ENCODE measurements around the gene SCAF4.

Gene SCAF4

GRCh38 chr21:31728952-31729351 lies 3.0 kb downstream of the SCAF4 start:
- TF ChIP-seq CTCF (IDR thresholded peaks at IDR 0.05): no peak
- H3K27me3 Mint-ChIP-seq (ENCODE audit: low read depth, poor library complexity): no peaks in the 10 kb centered on the region
- DNase-seq: no peak

DNA sequence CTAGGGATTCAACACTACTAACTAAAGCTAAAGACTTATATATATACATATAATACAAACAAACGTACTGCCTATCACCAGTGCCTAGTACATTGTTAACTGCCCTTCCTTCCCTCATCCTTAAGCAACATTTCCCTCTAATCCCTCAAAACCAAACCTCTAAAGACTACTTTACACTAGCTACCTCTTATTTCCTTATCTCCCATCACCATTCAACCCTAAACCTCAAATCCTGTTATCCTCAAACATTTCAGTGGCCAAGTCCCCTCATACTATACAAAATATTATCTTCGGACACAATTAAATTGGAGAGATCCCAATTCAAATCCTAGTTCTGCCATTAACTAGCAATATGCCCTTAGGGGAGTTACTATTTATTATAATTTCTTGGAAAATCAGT lies 3.7 kb downstream of the SCAF4 start:
- H3K4me1 Mint-ChIP-seq: peaks cover 8% of the 10 kb centered on the region
- no peak for TF ChIP-seq CTCF (IDR thresholded peaks at IDR 0.05)
- no peaks in the 10 kb centered on the region for H3K27me3 Mint-ChIP-seq (ENCODE audit: low read depth, poor library complexity)
- H3K9me3 Mint-ChIP-seq: peaks cover 5% of the 10 kb centered on the region
- no peak overlapping the region for H3K27ac Mint-ChIP-seq
- DNase-seq: no peak
- H3K36me3 Mint-ChIP-seq (ENCODE audit: low read depth): peaks cover 22% of the 10 kb centered on the region
- no peak overlapping the region for H3K4me3 Mint-ChIP-seq

More at GRCh38 chr21:31728952-31729351, 3.0 kb downstream of the SCAF4 start:
- Mint-ChIP-seq H3K9me3 (peaks cover under 1% of the 10 kb centered on the region), H3K36me3 (ENCODE audit: low read depth) (peaks cover 16% of the 10 kb centered on the region), H3K4me1 (peaks cover 5% of the 10 kb centered on the region), H3K27ac (no peak overlapping the region), H3K4me3 (no peak overlapping the region)

GRCh38 chr21:31727181-31727580 lies 4.7 kb downstream of the SCAF4 start:
- DNase-seq: no peak
- Mint-ChIP-seq H3K27ac (no peak overlapping the region), H3K4me1 (peaks cover 8% of the 10 kb centered on the region), H3K9me3 (peaks cover 5% of the 10 kb centered on the region), H3K27me3 (ENCODE audit: low read depth, poor library complexity) (no peaks in the 10 kb centered on the region), H3K4me3 (no peak overlapping the region), H3K36me3 (ENCODE audit: low read depth) (peaks cover 27% of the 10 kb centered on the region)
- TF ChIP-seq CTCF (IDR thresholded peaks at IDR 0.05): no peak

DNA sequence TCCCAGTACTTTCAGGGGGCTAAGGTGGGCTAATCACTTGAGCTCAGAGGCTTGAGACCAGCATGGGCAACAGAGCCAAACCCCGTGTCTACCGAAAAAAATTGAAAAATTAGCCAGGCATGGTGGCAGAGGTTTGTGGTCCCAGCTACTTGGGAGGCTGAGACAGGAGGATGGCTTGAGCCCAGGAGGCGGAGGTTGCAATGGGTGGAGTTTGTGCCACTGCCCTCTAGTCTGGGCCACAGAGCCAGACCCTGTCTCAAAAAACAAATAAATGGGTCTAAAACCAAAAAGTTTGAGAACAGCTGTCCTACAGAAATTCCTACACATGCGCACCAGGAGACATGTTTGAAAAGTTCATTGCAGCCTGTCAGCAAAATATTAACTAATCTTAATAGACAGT lies 5.5 kb downstream of the SCAF4 start:
- H3K9me3 Mint-ChIP-seq: peaks cover 6% of the 10 kb centered on the region
- peaks cover 8% of the 10 kb centered on the region for H3K4me1 Mint-ChIP-seq
- no peak for DNase-seq
- H3K36me3 Mint-ChIP-seq (ENCODE audit: low read depth): peaks cover 33% of the 10 kb centered on the region
- TF ChIP-seq CTCF (IDR thresholded peaks at IDR 0.05): no peak
- H3K27me3 Mint-ChIP-seq (ENCODE audit: low read depth, poor library complexity): no peaks in the 10 kb centered on the region
- no peak overlapping the region for H3K4me3 Mint-ChIP-seq
- H3K27ac Mint-ChIP-seq: no peak overlapping the region

GRCh38 chr21:31725202-31725839 lies 6.6 kb downstream of the SCAF4 start:
- TF ChIP-seq CTCF (IDR thresholded peaks at IDR 0.05): no peak
- Mint-ChIP-seq H3K27me3 (ENCODE audit: low read depth, poor library complexity) (no peaks in the 10 kb centered on the region), H3K4me1 (peaks cover 8% of the 10 kb centered on the region), H3K36me3 (ENCODE audit: low read depth) (peaks cover 44% of the 10 kb centered on the region), H3K27ac (peak overlapping the region; percentile 1), H3K4me3 (no peak overlapping the region), H3K9me3 (peaks cover 10% of the 10 kb centered on the region)
- DNase-seq: no peak

- H3K27me3 Mint-ChIP-seq (ENCODE audit: low read depth, poor library complexity): no peaks in the 10 kb centered on the region
- no peak for TF ChIP-seq CTCF (IDR thresholded peaks at IDR 0.05)
- H3K4me3 Mint-ChIP-seq: no peak overlapping the region
- H3K4me1 Mint-ChIP-seq: peaks cover 8% of the 10 kb centered on the region
- H3K27ac Mint-ChIP-seq: peak overlapping the region; percentile 1
- peaks cover 52% of the 10 kb centered on the region for H3K36me3 Mint-ChIP-seq (ENCODE audit: low read depth)
- no peak for DNase-seq
- peaks cover 16% of the 10 kb centered on the region for H3K9me3 Mint-ChIP-seq
Observed at GRCh38 chr21:31724552-31724951, 7.4 kb downstream of the SCAF4 start.
